ENCODE data around the gene WNT9B.

The WNT9B gene

GRCh38 chr17:46885415-46886309 is 34.3 kb downstream of the WNT9B start:
- DNase-seq = no peak

GRCh38 chr17:46886310-46886663 is 34.9 kb downstream of the WNT9B start:
- no peak for DNase-seq

- no peak for DNase-seq
Observed at GRCh38 chr17:46887717-46888116, 36.3 kb downstream of the WNT9B start.

GRCh38 chr17:46888727-46889126 is 37.3 kb downstream of the WNT9B start:
- no peak for DNase-seq

GRCh38 chr17:46889519-46889918 is 38.1 kb downstream of the WNT9B start:
- no peak for DNase-seq

GRCh38 chr17:46889992-46890564 is 38.7 kb downstream of the WNT9B start:
- no peak for DNase-seq

- no peak for DNase-seq
Observed at GRCh38 chr17:46890638-46891037, 39.3 kb downstream of the WNT9B start.

GRCh38 chr17:46892192-46892703 is 40.9 kb downstream of the WNT9B start:
- DNase-seq = no peak

- DNase-seq = no peak
Observed at GRCh38 chr17:46894024-46894423, 42.6 kb downstream of the WNT9B start.

- no peak for DNase-seq
Observed at GRCh38 chr17:46894476-46895151, 43.2 kb downstream of the WNT9B start.

- no peak for DNase-seq
Observed at GRCh38 chr17:46895171-46895570, 43.8 kb downstream of the WNT9B start.

GRCh38 chr17:46896991-46897390 is 45.6 kb downstream of the WNT9B start:
- no peak for DNase-seq

GRCh38 chr17:46898364-46898763 is 47.0 kb downstream of the WNT9B start:
- no peak for DNase-seq

- no peak for DNase-seq
Observed at GRCh38 chr17:46898860-46899259, 47.5 kb downstream of the WNT9B start.

GRCh38 chr17:46901291-46901690 is 49.9 kb downstream of the WNT9B start:
- DNase-seq = no peak

- no peak for DNase-seq
Observed at GRCh38 chr17:46903762-46904672, 52.6 kb downstream of the WNT9B start.

GRCh38 chr17:46908068-46908737 is 56.8 kb downstream of the WNT9B start:
- DNase-seq = no peak

- DNase-seq = peak; percentile 86
Observed at GRCh38 chr17:46910179-46910927, 59.0 kb downstream of the WNT9B start.

- DNase-seq = no peak
Observed at GRCh38 chr17:46911311-46911710, 59.9 kb downstream of the WNT9B start.

- DNase-seq = no peak
Observed at GRCh38 chr17:46915596-46915995, 64.2 kb downstream of the WNT9B start.

- no peak for DNase-seq
Observed at GRCh38 chr17:46916211-46916610, 64.8 kb downstream of the WNT9B start.
